Astrocyte (in vitro differentiated cells and primary cell): ENCODE measurements around the gene ZFHX3. TPM values are rescaled to one million over a fixed set of nuclear protein-coding genes. Genes with fewer than 3 reads are reported as not detected.
A peak's percentile ranks its signal among the peaks of the same experiment; 100 is the strongest.

Experiments used
- DNase-seq: peaks from one replicate; pipeline ENCODE4 v3.0.0-alpha.2; 2010; ENCODE audit warnings: low read depth
- FAIRE-seq: peaks from 2 replicates; lab custom pipeline; 2011; peaks lifted over from hg19 to GRCh38; lab: Jason Lieb, UNC
- H2AFZ ChIP-seq: 2 replicates; pipeline ENCODE4 v1.6.0; 2012; ENCODE audit warnings: low read depth, low read length, inconsistent platforms
- H3K27ac ChIP-seq: 2 replicates; pipeline ENCODE4 v1.5.1; 2011; ENCODE audit warnings: low read depth, low read length, inconsistent platforms
- H3K27me3 ChIP-seq: 2 replicates; pipeline ENCODE4 v1.6.0; 2011; ENCODE audit warnings: low read length, inconsistent platforms; ENCODE audit not compliant: insufficient read depth
- H3K36me3 ChIP-seq: 2 replicates; pipeline ENCODE4 v1.5.1; 2011; ENCODE audit warnings: low read length, inconsistent platforms; ENCODE audit not compliant: insufficient read depth
- H3K4me1 ChIP-seq: 2 replicates; pipeline ENCODE4 v1.5.1; 2011; ENCODE audit warnings: low read length, inconsistent platforms; ENCODE audit not compliant: insufficient read depth
- H3K4me2 ChIP-seq: 2 replicates; pipeline ENCODE4 v1.6.0; 2012; ENCODE audit warnings: low read length, inconsistent platforms
- H3K4me3 ChIP-seq: 2 replicates; pipeline ENCODE4 v1.5.1; 2011; ENCODE audit warnings: low read depth, mild to moderate bottlenecking, low read length, inconsistent platforms; ENCODE audit not compliant: insufficient read depth
- H3K79me2 ChIP-seq: 2 replicates; pipeline ENCODE4 v1.6.0; 2012; ENCODE audit warnings: mild to moderate bottlenecking, low read length, inconsistent platforms; ENCODE audit not compliant: insufficient read depth
- H3K9ac ChIP-seq: 2 replicates; pipeline ENCODE4 v1.6.0; 2012; ENCODE audit warnings: mild to moderate bottlenecking, low read length, inconsistent platforms
- H3K9me3 ChIP-seq: 2 replicates; pipeline ENCODE4 v1.5.1; 2012; ENCODE audit warnings: low read depth, mild to moderate bottlenecking, low read length, inconsistent platforms; ENCODE audit not compliant: insufficient read depth
- H4K20me1 ChIP-seq: 2 replicates; pipeline ENCODE4 v1.6.0; 2012; ENCODE audit warnings: low read length, inconsistent platforms; ENCODE audit not compliant: insufficient read depth
- H3K27ac Mint-ChIP-seq: one replicate; pipeline ENCODE4 v1.8.0; 2021; ENCODE audit warnings: mild to moderate bottlenecking, mixed read lengths; ENCODE audit not compliant: unreplicated experiment
- H3K27me3 Mint-ChIP-seq: one replicate; pipeline ENCODE4 v1.8.0; 2021; ENCODE audit warnings: low read depth, mixed read lengths; ENCODE audit not compliant: unreplicated experiment
- H3K36me3 Mint-ChIP-seq: one replicate; pipeline ENCODE4 v1.8.0; 2021; ENCODE audit warnings: low read depth, mixed read lengths; ENCODE audit not compliant: unreplicated experiment
- H3K4me1 Mint-ChIP-seq: one replicate; pipeline ENCODE4 v1.8.0; 2021; ENCODE audit warnings: low read depth, mixed read lengths; ENCODE audit not compliant: unreplicated experiment
- H3K4me3 Mint-ChIP-seq: one replicate; pipeline ENCODE4 v1.8.0; 2021; ENCODE audit warnings: mild to moderate bottlenecking, moderate library complexity, mixed read lengths; ENCODE audit not compliant: unreplicated experiment
- H3K9me3 Mint-ChIP-seq: one replicate; pipeline ENCODE4 v1.8.0; 2021; ENCODE audit warnings: mild to moderate bottlenecking, mixed read lengths; ENCODE audit not compliant: unreplicated experiment
- CTCF ChIP-seq: IDR thresholded peaks from 2 replicates; pipeline ENCODE4 v1.5.1; 2011; ENCODE audit warnings: low read depth, mild to moderate bottlenecking, inconsistent platforms, low read length, moderate library complexity; ENCODE audit not compliant: insufficient read depth
- EZH2 ChIP-seq: IDR thresholded peaks from 2 replicates; pipeline ENCODE4 v1.6.1; 2012; ENCODE audit warnings: mild to moderate bottlenecking, low read length, inconsistent platforms; ENCODE audit not compliant: insufficient read depth
- total RNA-seq: library from RNA; stranded (reverse); gene quantifications from 2 replicates; pipeline ENCODE4 v1.2.1, GENCODE V29; 2021

The ZFHX3 gene
- total RNA-seq, 1 donor from 2014 or later, result 19.7 TPM

- peaks cover 65% of the 10 kb centered on the region for H3K79me2 ChIP-seq
Observed at GRCh38 chr16:72942021-72942420, 105.9 kb downstream of the ZFHX3 start.

GRCh38 chr16:72940886-72941285 lies 107.0 kb downstream of the ZFHX3 start:
- Mint-ChIP-seq H3K4me3 (no peak overlapping the region), H3K4me1 (peaks cover 22% of the 10 kb centered on the region), H3K27me3 (no peaks in the 10 kb centered on the region), H3K27ac (no peak overlapping the region), H3K36me3 (peaks cover 12% of the 10 kb centered on the region), H3K9me3 (no peaks in the 10 kb centered on the region)
- TF ChIP-seq CTCF (no peak), EZH2 (no peak)
- Histone ChIP-seq H3K9me3 (no peaks in the 10 kb centered on the region), H4K20me1 (peaks cover 70% of the 10 kb centered on the region), H3K4me1 (peaks cover 16% of the 10 kb centered on the region), H3K79me2 (peaks cover 65% of the 10 kb centered on the region), H3K27ac (no peak overlapping the region), H3K4me2 (no peak overlapping the region), H3K27me3 (no peaks in the 10 kb centered on the region), H3K9ac (no peak overlapping the region), H3K4me3 (no peak overlapping the region), H2AFZ (no peak overlapping the region), H3K36me3 (no peaks in the 10 kb centered on the region)
- DNase-seq (no peak), FAIRE-seq (no peak)

More at GRCh38 chr16:72942021-72942420, 105.9 kb downstream of the ZFHX3 start:
- peaks cover 16% of the 10 kb centered on the region for H3K4me1 ChIP-seq
- H3K27me3 ChIP-seq, result no peaks in the 10 kb centered on the region
- no peak for FAIRE-seq
- H3K27ac ChIP-seq, result no peak overlapping the region
- Mint-ChIP-seq H3K9me3 (no peaks in the 10 kb centered on the region), H3K27me3 (no peaks in the 10 kb centered on the region), H3K27ac (no peak overlapping the region), H3K4me3 (no peak overlapping the region), H3K4me1 (peaks cover 27% of the 10 kb centered on the region), H3K36me3 (peaks cover 15% of the 10 kb centered on the region)
- no peak overlapping the region for H3K9ac ChIP-seq
- no peak overlapping the region for H2AFZ ChIP-seq
- no peak overlapping the region for H3K4me2 ChIP-seq
- DNase-seq, result no peak
- TF ChIP-seq EZH2, result no peak
- TF ChIP-seq CTCF, result no peak
- H3K36me3 ChIP-seq, result no peaks in the 10 kb centered on the region
- H3K4me3 ChIP-seq, result no peak overlapping the region
- H3K9me3 ChIP-seq, result no peaks in the 10 kb centered on the region
- peaks cover 70% of the 10 kb centered on the region for H4K20me1 ChIP-seq

GRCh38 chr16:72939247-72939646 lies 108.7 kb downstream of the ZFHX3 start:
- Mint-ChIP-seq H3K4me1 (peaks cover 25% of the 10 kb centered on the region), H3K9me3 (no peaks in the 10 kb centered on the region), H3K36me3 (peaks cover 5% of the 10 kb centered on the region), H3K4me3 (no peak overlapping the region), H3K27ac (peak overlapping the region; percentile 67), H3K27me3 (no peaks in the 10 kb centered on the region)
- Histone ChIP-seq H3K4me1 (peaks cover 16% of the 10 kb centered on the region), H3K4me2 (peak overlapping the region; percentile 60), H3K4me3 (no peak overlapping the region), H4K20me1 (peaks cover 64% of the 10 kb centered on the region), H2AFZ (no peak overlapping the region), H3K79me2 (peaks cover 62% of the 10 kb centered on the region), H3K27me3 (no peaks in the 10 kb centered on the region), H3K9me3 (no peaks in the 10 kb centered on the region), H3K9ac (no peak overlapping the region), H3K27ac (peak overlapping the region; percentile 56), H3K36me3 (no peaks in the 10 kb centered on the region)
- FAIRE-seq, result no peak
- no peak for TF ChIP-seq EZH2
- TF ChIP-seq CTCF, result no peak
- peak; percentile 27 for DNase-seq
